ENCODE results near the gene PTPRB. TPM values are rescaled to one million over a fixed set of nuclear protein-coding genes. Genes with fewer than 3 reads are reported as not detected.

PTPRB gene
- total RNA-seq, 2 experiments from 2014 or later, result not detected

GRCh38 chr12:70628701-70629480 lies 8.3 kb downstream of the PTPRB start:
- no peak overlapping the region for H3K27ac ChIP-seq (ENCODE audit: low read depth in 1 of 2, low read length in 2 of 2)
- ChIA-PET CTCF (interaction anchor here (1.2 kb wide), 2 partner anchors 9 to 21 kb away, joined by 3 read pairs; no protein-coding TSS in a partner anchor), POLR2A (no interaction called here)
- Mint-ChIP-seq H3K9me3 (no peaks in the 10 kb centered on the region), H3K4me3 (no peak overlapping the region), H3K27me3 (peaks cover 11% of the 10 kb centered on the region), H3K27ac (no peak overlapping the region), H3K36me3 (ENCODE audit: low read depth) (no peaks in the 10 kb centered on the region), H3K4me1 (ENCODE audit: low read depth) (no peaks in the 10 kb centered on the region)
- DNase-seq (no peak), ATAC-seq (ENCODE audit: poor library complexity) (no peak)
- H3K4me3 ChIP-seq (ENCODE audit: low read length), result no peak overlapping the region
- no peaks in the 10 kb centered on the region for H3K36me3 ChIP-seq (ENCODE audit: insufficient read depth, low read length)
- no peaks in the 10 kb centered on the region for H3K9me3 ChIP-seq (ENCODE audit: control insufficient read depth in 1 of 2, insufficient read depth in 1 of 2, low read length in 2 of 2)
- H3K27me3 ChIP-seq (ENCODE audit: control insufficient read depth in 1 of 2, insufficient read depth in 2 of 2, low read length in 2 of 2), result peaks cover 0 to 3% of the 10 kb centered on the region in 2 experiments
- no peaks in the 10 kb centered on the region for H3K4me1 ChIP-seq (ENCODE audit: insufficient read depth, low read length)
- intact Hi-C loops (cut with DNase I, micrococcal nuclease), result no loop called here
- TF ChIP-seq, protein P1, sequence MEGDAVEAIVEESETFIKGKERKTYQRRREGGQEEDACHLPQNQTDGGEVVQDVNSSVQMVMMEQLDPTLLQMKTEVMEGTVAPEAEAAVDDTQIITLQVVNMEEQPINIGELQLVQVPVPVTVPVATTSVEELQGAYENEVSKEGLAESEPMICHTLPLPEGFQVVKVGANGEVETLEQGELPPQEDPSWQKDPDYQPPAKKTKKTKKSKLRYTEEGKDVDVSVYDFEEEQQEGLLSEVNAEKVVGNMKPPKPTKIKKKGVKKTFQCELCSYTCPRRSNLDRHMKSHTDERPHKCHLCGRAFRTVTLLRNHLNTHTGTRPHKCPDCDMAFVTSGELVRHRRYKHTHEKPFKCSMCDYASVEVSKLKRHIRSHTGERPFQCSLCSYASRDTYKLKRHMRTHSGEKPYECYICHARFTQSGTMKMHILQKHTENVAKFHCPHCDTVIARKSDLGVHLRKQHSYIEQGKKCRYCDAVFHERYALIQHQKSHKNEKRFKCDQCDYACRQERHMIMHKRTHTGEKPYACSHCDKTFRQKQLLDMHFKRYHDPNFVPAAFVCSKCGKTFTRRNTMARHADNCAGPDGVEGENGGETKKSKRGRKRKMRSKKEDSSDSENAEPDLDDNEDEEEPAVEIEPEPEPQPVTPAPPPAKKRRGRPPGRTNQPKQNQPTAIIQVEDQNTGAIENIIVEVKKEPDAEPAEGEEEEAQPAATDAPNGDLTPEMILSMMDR (IDR thresholded peaks at IDR 0.05), result no peak

DNA sequence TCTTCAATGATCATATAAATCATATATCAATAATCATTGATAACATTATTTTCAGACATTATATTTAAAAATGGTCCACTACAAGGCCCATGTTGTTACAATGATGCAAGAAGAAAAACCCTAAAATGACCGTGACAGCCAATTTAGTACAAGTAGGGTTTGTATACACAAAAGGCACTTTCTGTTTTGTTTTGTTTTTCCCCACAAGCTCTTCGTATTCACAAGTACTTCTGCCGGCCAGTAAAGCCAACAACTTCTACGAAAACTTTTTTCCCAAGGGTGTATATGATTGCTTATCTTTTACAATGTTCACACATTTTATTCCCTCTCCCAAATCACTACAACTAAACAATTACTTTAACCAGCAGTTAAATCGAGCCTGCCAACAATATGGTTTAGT lies 9.6 kb downstream of the PTPRB start:
- ATAC-seq (ENCODE audit: poor library complexity) (no peak), DNase-seq (no peak)
- no peaks in the 10 kb centered on the region for H3K36me3 Mint-ChIP-seq (ENCODE audit: low read depth)
- Histone ChIP-seq H3K27me3 (ENCODE audit: control insufficient read depth in 1 of 2, insufficient read depth in 2 of 2, low read length in 2 of 2) (peaks cover 0 to 3% of the 10 kb centered on the region in 2 experiments), H3K36me3 (ENCODE audit: insufficient read depth, low read length) (no peaks in the 10 kb centered on the region), H3K27ac (ENCODE audit: low read depth in 1 of 2, low read length in 2 of 2) (no peak overlapping the region), H3K4me1 (ENCODE audit: insufficient read depth, low read length) (no peaks in the 10 kb centered on the region), H3K9me3 (ENCODE audit: control insufficient read depth in 1 of 2, insufficient read depth in 1 of 2, low read length in 2 of 2) (no peaks in the 10 kb centered on the region), H3K4me3 (ENCODE audit: low read length) (no peak overlapping the region)
- POLR2A ChIA-PET, result no interaction called here
- peaks cover 15% of the 10 kb centered on the region for H3K27me3 Mint-ChIP-seq
- H3K4me1 Mint-ChIP-seq (ENCODE audit: low read depth), result no peaks in the 10 kb centered on the region
- no peak overlapping the region for H3K27ac Mint-ChIP-seq
- H3K9me3 Mint-ChIP-seq, result no peaks in the 10 kb centered on the region
- CTCF ChIA-PET, result interaction anchor here (0.6 kb wide), 1 partner anchor 196 kb away, joined by 3 read pairs; no protein-coding TSS in a partner anchor
- TF ChIP-seq, protein P1 (IDR thresholded peaks at IDR 0.05), result no peak
- H3K4me3 Mint-ChIP-seq, result no peak overlapping the region
- intact Hi-C loops (cut with DNase I, micrococcal nuclease), result no loop called here

GRCh38 chr12:70626180-70626579 lies 11.0 kb downstream of the PTPRB start:
- intact Hi-C loops (cut with DNase I, micrococcal nuclease), result no loop called here
- ATAC-seq (ENCODE audit: poor library complexity) (no peak), DNase-seq (no peak)
- H3K27me3 ChIP-seq (ENCODE audit: control insufficient read depth in 1 of 2, insufficient read depth in 2 of 2, low read length in 2 of 2), result peaks cover 0 to 3% of the 10 kb centered on the region in 2 experiments
- Mint-ChIP-seq H3K27ac (no peak overlapping the region), H3K4me1 (ENCODE audit: low read depth) (no peaks in the 10 kb centered on the region), H3K36me3 (ENCODE audit: low read depth) (no peaks in the 10 kb centered on the region), H3K27me3 (peaks cover 9% of the 10 kb centered on the region), H3K4me3 (no peak overlapping the region), H3K9me3 (no peaks in the 10 kb centered on the region)
- H3K4me3 ChIP-seq (ENCODE audit: low read length), result no peak overlapping the region
- no peaks in the 10 kb centered on the region for H3K9me3 ChIP-seq (ENCODE audit: control insufficient read depth in 1 of 2, insufficient read depth in 1 of 2, low read length in 2 of 2)
- no peaks in the 10 kb centered on the region for H3K4me1 ChIP-seq (ENCODE audit: insufficient read depth, low read length)
- H3K27ac ChIP-seq (ENCODE audit: low read depth in 1 of 2, low read length in 2 of 2), result no peak overlapping the region
- no peaks in the 10 kb centered on the region for H3K36me3 ChIP-seq (ENCODE audit: insufficient read depth, low read length)
- ChIA-PET POLR2A (no interaction called here), CTCF (no interaction called here)
- TF ChIP-seq, protein P1 (IDR thresholded peaks at IDR 0.05), result no peak
